MM.1S (cell line): Measurements from ENCODE around the gene HPSE.

Source experiments
- EZH2 ChIP-seq: fragments of 300-600 bp; sonication (generic); optimal IDR thresholded peaks from 2 replicates; pipeline ENCODE3; 2017; ENCODE audit warnings: low read depth, mild to moderate bottlenecking, antibody characterized with exemption, low read length, mixed read lengths
- EZH2phosphoT487 ChIP-seq: fragments of 300-600 bp; sonication (generic); IDR thresholded peaks from 2 replicates; pipeline ENCODE4 v1.6.1; 2018; ENCODE audit warnings: antibody characterized with exemption, low read length
- TF ChIP-seq, protein P1 (sequence below): fragments of 300-600 bp; sonication (generic); IDR thresholded peaks from 2 replicates; pipeline ENCODE4 v1.5.1; 2016; ENCODE audit warnings: antibody characterized with exemption, low read length, mixed read lengths

DNA sequence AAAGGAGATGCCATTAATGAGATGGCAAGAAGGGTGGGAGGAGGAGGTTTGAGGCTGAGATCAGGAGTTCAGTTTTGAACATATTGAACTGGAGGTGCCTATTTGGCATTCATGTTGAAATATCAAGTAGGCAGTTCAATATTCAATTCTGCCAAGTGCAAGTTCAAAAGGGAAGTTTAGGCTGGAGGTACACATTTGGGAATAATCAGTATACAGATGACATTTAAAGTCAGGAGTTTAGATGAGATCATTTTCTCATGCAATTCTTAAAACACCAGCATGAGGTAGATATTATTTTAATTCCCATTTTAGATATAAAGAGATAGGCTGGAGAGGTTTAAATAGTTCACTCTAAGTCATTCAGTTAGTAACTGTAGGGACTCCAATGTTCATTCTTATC is 76.2 kb downstream of the HPSE start:
- TF ChIP-seq, protein P1, sequence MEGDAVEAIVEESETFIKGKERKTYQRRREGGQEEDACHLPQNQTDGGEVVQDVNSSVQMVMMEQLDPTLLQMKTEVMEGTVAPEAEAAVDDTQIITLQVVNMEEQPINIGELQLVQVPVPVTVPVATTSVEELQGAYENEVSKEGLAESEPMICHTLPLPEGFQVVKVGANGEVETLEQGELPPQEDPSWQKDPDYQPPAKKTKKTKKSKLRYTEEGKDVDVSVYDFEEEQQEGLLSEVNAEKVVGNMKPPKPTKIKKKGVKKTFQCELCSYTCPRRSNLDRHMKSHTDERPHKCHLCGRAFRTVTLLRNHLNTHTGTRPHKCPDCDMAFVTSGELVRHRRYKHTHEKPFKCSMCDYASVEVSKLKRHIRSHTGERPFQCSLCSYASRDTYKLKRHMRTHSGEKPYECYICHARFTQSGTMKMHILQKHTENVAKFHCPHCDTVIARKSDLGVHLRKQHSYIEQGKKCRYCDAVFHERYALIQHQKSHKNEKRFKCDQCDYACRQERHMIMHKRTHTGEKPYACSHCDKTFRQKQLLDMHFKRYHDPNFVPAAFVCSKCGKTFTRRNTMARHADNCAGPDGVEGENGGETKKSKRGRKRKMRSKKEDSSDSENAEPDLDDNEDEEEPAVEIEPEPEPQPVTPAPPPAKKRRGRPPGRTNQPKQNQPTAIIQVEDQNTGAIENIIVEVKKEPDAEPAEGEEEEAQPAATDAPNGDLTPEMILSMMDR = no peak
- no peak for TF ChIP-seq EZH2
- no peak for TF ChIP-seq EZH2phosphoT487
